ENCODE results near the gene PHOX2A. TPM values are rescaled to one million over a fixed set of nuclear protein-coding genes. Genes with fewer than 3 reads are reported as not detected.

PHOX2A gene
- total RNA-seq, 1 experiment from 2014 or later, result not detected

- no peak overlapping the region for H3K4me2 ChIP-seq (ENCODE audit: low read length)
- DNase-seq (no peak), ATAC-seq (no peak)
- peaks cover 18% of the 10 kb centered on the region for H3K79me2 ChIP-seq (ENCODE audit: low read length)
- no peaks in the 10 kb centered on the region for H3F3A ChIP-seq (ENCODE audit: low read length, unreplicated experiment)
- no peaks in the 10 kb centered on the region for H4K20me1 ChIP-seq (ENCODE audit: low read length)
- no peaks in the 10 kb centered on the region for H3K9me2 ChIP-seq (replicated peaks; ENCODE audit: low read length)
- peaks cover 18% of the 10 kb centered on the region for H3K27me3 ChIP-seq (ENCODE audit: low read length)
- H3K9me3 ChIP-seq (ENCODE audit: low read length), result no peaks in the 10 kb centered on the region
- H3K36me3 ChIP-seq (ENCODE audit: low read depth, low read length), result no peaks in the 10 kb centered on the region
- CTCF ChIA-PET, result no interaction called here
- no peak overlapping the region for H3K27ac ChIP-seq (ENCODE audit: low read length)
- TF ChIP-seq, protein P1, sequence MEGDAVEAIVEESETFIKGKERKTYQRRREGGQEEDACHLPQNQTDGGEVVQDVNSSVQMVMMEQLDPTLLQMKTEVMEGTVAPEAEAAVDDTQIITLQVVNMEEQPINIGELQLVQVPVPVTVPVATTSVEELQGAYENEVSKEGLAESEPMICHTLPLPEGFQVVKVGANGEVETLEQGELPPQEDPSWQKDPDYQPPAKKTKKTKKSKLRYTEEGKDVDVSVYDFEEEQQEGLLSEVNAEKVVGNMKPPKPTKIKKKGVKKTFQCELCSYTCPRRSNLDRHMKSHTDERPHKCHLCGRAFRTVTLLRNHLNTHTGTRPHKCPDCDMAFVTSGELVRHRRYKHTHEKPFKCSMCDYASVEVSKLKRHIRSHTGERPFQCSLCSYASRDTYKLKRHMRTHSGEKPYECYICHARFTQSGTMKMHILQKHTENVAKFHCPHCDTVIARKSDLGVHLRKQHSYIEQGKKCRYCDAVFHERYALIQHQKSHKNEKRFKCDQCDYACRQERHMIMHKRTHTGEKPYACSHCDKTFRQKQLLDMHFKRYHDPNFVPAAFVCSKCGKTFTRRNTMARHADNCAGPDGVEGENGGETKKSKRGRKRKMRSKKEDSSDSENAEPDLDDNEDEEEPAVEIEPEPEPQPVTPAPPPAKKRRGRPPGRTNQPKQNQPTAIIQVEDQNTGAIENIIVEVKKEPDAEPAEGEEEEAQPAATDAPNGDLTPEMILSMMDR (conservative IDR thresholded peaks at IDR 0.05; ENCODE audit: low read depth, low read length), result no peak
- no peak for TF ChIP-seq EZH2 (IDR thresholded peaks at IDR 0.05; ENCODE audit: low read length, unreplicated experiment)
- no peak for TF ChIP-seq EZH2phosphoT487 (IDR thresholded peaks at IDR 0.05; ENCODE audit: borderline replicate concordance, low read length)
- intact Hi-C loops (cut with micrococcal nuclease), result no loop called here
- H2AFZ ChIP-seq (ENCODE audit: low read length), result no peak overlapping the region
- H3K4me1 ChIP-seq (ENCODE audit: insufficient read depth, low read length), result peaks cover 14% of the 10 kb centered on the region
- POLR2A ChIA-PET (ENCODE audit: unreplicated experiment), result no interaction called here
- BruUV-seq (replicated peaks), result no TSS peak
- H3K9ac ChIP-seq (ENCODE audit: low read length), result no peak overlapping the region
- H3K4me3 ChIP-seq (ENCODE audit: low read length), result no peak overlapping the region
Observed at GRCh38 chr11:72220696-72221363, 23.1 kb downstream of the PHOX2A start.

GRCh38 chr11:72218251-72218745, 25.7 kb downstream of the PHOX2A start:
- H3K4me1 ChIP-seq (ENCODE audit: insufficient read depth, low read length), result peaks cover 6% of the 10 kb centered on the region
- no peak overlapping the region for H3K9ac ChIP-seq (ENCODE audit: low read length)
- POLR2A ChIA-PET (ENCODE audit: unreplicated experiment), result interaction anchor here (0.6 kb wide), 1 partner anchor 269 kb away, joined by 3 read pairs; no protein-coding TSS in a partner anchor
- TF ChIP-seq EZH2phosphoT487 (IDR thresholded peaks at IDR 0.05; ENCODE audit: borderline replicate concordance, low read length), result no peak
- TF ChIP-seq EZH2 (IDR thresholded peaks at IDR 0.05; ENCODE audit: low read length, unreplicated experiment), result no peak
- TF ChIP-seq, protein P1 (conservative IDR thresholded peaks at IDR 0.05; ENCODE audit: low read depth, low read length), result no peak
- CTCF ChIA-PET, result no interaction called here
- H3K27me3 ChIP-seq (ENCODE audit: low read length), result peaks cover 32% of the 10 kb centered on the region
- no TSS peak for BruUV-seq (replicated peaks)
- intact Hi-C loops (cut with micrococcal nuclease), result no loop called here
- no peak overlapping the region for H2AFZ ChIP-seq (ENCODE audit: low read length)
- H3K36me3 ChIP-seq (ENCODE audit: low read depth, low read length), result no peaks in the 10 kb centered on the region
- H3K4me3 ChIP-seq (ENCODE audit: low read length), result no peak overlapping the region
- no peaks in the 10 kb centered on the region for H3K9me3 ChIP-seq (ENCODE audit: low read length)
- H3K79me2 ChIP-seq (ENCODE audit: low read length), result no peaks in the 10 kb centered on the region
- no peaks in the 10 kb centered on the region for H3F3A ChIP-seq (ENCODE audit: low read length, unreplicated experiment)
- H3K27ac ChIP-seq (ENCODE audit: low read length), result no peak overlapping the region
- H3K9me2 ChIP-seq (replicated peaks; ENCODE audit: low read length), result peaks cover 3% of the 10 kb centered on the region; the same call in 1 of the 2 replicates
- no peaks in the 10 kb centered on the region for H4K20me1 ChIP-seq (ENCODE audit: low read length)
- DNase-seq, result no peak
- no peak for ATAC-seq
- H3K4me2 ChIP-seq (ENCODE audit: low read length), result no peak overlapping the region

DNA sequence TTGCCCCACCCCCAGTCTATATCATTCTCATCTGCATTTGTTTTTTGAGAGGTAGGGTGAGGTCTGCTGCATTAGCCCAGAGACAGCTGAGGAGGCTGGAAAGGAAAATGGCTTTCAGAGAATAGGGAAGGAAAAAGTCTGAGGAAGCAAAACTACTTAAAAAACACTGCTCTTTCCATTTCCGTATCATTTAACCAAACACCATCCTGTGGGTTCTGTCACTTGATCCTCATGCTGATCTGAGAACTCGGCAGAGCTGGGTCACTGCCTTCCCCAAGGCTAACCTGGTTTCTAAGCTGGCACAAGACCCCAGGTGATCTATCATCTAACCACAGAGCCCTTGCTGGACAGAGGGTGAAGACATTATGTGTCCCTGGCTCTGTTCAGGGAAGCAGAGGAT, 26.1 kb downstream of the PHOX2A start:
- peaks cover 6% of the 10 kb centered on the region for H3K4me1 ChIP-seq (ENCODE audit: insufficient read depth, low read length)
- ChIA-PET POLR2A (ENCODE audit: unreplicated experiment) (interaction anchor here (0.6 kb wide), 1 partner anchor 269 kb away, joined by 3 read pairs; no protein-coding TSS in a partner anchor), CTCF (no interaction called here)
- TF ChIP-seq, protein P1 (conservative IDR thresholded peaks at IDR 0.05; ENCODE audit: low read depth, low read length), result no peak
- no peak for TF ChIP-seq EZH2 (IDR thresholded peaks at IDR 0.05; ENCODE audit: low read length, unreplicated experiment)
- TF ChIP-seq EZH2phosphoT487 (IDR thresholded peaks at IDR 0.05; ENCODE audit: borderline replicate concordance, low read length), result no peak
- no peak overlapping the region for H3K4me3 ChIP-seq (ENCODE audit: low read length)
- H3K9me3 ChIP-seq (ENCODE audit: low read length), result no peaks in the 10 kb centered on the region
- no peaks in the 10 kb centered on the region for H3K79me2 ChIP-seq (ENCODE audit: low read length)
- ATAC-seq (no peak; the same call in 1 of the 2 replicates), DNase-seq (no peak)
- H3K4me2 ChIP-seq (ENCODE audit: low read length), result no peak overlapping the region
- H3K27ac ChIP-seq (ENCODE audit: low read length), result no peak overlapping the region
- peaks cover 3% of the 10 kb centered on the region; the same call in 1 of the 2 replicates for H3K9me2 ChIP-seq (replicated peaks; ENCODE audit: low read length)
- H3F3A ChIP-seq (ENCODE audit: low read length, unreplicated experiment), result no peaks in the 10 kb centered on the region
- BruUV-seq (replicated peaks), result no TSS peak
- no peaks in the 10 kb centered on the region for H4K20me1 ChIP-seq (ENCODE audit: low read length)
- H3K36me3 ChIP-seq (ENCODE audit: low read depth, low read length), result no peaks in the 10 kb centered on the region
- H3K9ac ChIP-seq (ENCODE audit: low read length), result no peak overlapping the region
- intact Hi-C loops (cut with micrococcal nuclease), result no loop called here
- peaks cover 32% of the 10 kb centered on the region for H3K27me3 ChIP-seq (ENCODE audit: low read length)
- no peak overlapping the region for H2AFZ ChIP-seq (ENCODE audit: low read length)
